GF-D8 (cell line): ENCODE measurements around the gene AGBL2.
A peak's percentile ranks its signal among the peaks of the same experiment; 100 is the strongest.
"Not testable (repeated sequence)": the region's sequence is repeated elsewhere in the genome, so short reads cannot be mapped to it uniquely, and the experiment has no call there.

ENCODE experiments used
- DNase-seq: peaks from one replicate; lab custom pipeline; 2025; lab: John Stamatoyannopoulos, UW

Gene AGBL2

DNA sequence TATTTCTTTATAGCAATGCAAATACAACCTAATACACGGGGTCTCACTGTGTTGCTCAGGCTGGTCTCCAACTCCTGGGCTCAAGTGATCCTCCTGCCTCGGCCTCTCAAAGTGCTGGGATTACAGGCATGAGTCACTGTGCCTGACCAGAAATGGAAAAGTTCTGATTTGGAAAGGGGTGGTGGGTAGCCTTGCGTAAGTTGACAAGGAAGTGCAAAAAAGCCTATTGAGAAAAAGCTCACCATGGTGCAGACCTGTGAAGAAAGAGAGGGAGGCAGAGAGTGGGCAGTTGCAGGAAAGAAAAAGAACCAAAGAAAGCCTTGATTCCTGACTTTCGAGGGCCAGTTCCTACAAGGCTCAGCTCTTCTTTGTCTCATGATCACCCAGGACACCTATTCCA, 27.1 kb downstream of the AGBL2 start:
- DNase-seq: peak; percentile 0

DNA sequence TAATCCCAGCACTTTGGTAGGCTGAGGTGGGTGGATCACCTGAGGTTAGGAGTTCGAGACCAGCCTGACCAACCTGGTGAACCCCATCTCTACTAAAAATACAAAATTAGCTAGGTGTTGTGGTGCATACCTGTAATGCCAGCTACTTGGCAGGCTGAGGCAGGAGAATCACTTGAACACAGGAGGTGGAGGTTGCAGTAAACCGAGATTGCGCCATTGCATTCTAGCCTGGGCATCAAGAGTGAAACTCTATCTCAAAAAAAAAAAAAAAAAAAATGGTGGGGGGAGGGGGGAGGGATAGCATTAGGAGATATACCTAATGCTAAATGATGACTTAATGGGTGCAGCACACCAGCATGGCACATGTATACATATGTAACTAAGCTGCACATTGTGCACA, 28.5 kb downstream of the AGBL2 start:
- DNase-seq: not testable (repeated sequence)

DNA sequence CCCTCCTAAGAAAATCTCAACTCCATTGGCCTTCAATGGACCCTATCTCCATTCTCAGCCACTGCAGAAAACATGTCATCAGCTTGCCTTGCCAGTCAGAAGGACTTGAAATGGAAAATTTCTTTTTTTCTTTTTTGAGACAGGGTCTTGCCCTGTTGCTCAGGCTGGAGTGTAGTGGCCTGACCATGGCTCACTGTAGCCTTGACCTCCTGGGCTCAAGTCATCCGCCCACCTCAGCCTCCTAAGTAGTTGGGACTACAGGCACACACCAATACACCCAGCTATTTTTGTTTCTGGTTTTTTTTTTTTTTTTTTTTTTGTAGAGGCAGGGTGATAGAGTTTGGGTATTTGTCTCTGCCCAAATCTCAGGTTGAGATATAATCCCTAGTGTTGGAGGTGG, 29.0 kb downstream of the AGBL2 start:
- DNase-seq: no peak

DNA sequence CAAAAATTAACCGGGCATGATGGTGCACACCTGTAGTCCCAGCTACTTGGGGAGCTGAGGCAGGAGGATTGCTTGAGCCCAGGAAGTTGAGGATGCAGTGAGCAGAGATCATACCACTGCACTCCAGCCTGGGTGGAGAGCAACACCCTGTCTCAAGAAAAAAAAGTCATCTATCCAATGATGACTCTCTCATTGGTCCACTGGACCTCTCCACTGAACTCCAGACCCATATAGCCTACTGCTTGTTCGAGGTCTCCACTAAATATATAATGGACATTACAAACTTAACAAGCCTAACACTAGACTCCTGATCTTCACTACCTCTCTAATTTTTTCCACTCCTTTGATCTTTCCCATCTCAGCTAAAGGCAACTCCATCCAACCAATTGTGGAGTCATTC, 39.3 kb downstream of the AGBL2 start:
- no peak for DNase-seq

DNA sequence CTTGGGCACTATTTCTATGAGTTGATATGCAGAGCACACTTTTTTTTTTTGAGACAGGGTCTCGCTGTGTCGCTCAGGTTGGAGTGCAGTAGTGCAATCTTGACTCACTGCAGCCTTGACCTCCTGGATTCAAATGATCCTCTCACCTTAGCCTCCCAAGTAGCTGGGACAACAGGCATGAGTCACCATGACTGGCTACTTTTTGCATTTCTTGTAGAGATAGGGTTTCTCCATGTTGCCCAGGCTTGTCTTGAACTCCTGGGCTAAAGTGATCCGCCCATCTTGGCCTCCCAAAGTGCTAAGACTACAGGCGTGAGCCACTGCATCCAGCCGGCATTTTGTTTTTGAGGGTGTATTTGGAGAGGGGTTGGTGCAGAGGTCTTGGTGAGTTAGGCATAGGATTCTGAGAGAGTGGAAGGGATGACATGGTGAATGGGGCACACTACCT, 42.9 kb downstream of the AGBL2 start:
- no peak for DNase-seq

DNA sequence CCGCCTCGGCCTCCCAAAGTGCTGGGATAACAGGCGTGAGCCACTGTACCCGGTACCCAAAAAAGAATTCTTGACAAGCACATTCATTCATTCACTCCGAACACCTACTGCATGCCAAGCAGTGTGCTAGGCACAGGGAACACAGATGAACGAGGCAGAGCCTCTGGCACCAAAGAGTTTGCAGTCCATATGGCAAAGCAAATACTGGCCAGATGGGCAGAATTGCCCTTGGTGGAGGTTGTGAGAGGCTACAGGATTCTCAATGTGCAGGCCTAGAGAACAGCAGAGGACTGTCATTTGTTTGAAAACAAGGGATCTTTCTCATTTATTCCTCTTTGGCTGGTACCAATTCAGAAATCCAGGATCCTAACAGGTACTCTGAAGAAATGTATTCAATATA, 45.3 kb downstream of the AGBL2 start:
- DNase-seq: no peak

DNA sequence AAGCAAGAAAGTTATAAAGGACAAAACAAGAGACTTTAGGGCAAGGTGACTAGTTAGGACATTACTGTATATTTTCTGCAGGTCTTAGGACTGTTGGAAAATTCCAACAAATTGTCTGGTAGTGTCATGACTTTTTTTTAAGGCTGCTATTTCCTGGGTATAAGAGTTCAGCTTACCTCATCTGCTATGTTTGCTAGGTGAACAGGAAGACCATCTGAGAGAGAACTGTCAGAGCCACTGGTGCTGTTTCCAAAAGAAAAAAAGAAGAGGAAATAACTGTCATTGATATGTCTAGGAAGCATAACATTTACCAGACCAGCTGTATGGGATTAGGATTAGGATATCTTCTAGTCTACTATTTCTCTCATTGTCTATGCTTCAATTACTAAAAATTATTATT, 46.5 kb downstream of the AGBL2 start:
- DNase-seq: no peak

DNA sequence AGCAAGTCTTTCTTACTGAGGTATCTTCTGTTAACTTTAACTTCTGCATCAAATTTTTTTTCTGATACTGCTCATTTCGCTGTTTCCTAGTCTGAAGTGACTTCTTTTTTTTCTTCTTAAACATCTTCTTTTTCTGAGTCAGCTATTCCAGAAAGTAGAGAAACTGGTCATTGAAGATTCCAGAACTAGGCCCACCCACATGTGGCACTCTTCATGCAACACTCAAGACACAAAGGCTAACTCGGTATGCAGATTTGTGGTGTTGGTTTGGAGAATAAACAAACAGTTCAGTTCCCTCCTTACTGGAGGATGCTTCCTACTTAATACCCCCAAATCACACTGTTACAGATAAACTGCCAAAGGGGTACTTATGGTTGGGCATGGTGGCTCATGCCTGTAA, 47.6 kb downstream of the AGBL2 start:
- DNase-seq: no peak

DNA sequence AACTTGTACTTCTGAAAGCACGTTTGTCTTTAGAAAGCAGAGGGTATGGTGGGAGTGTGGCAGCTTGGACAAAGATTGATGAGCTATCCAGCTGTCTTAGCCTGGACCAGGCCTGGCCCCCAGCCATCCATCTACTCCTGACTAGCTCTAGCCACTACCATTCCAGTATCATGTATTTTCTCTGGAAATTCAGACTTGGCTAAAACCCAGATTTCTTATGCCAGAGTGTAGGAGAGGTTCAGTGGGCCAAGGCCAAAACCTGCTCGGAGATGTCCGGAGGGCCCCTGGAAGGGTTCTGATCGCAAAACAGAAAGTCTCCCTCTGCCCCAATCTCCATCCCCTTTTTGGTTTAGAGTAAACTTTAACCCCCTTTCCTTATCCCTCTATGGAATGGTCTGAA, 48.0 kb downstream of the AGBL2 start:
- no peak for DNase-seq

DNA sequence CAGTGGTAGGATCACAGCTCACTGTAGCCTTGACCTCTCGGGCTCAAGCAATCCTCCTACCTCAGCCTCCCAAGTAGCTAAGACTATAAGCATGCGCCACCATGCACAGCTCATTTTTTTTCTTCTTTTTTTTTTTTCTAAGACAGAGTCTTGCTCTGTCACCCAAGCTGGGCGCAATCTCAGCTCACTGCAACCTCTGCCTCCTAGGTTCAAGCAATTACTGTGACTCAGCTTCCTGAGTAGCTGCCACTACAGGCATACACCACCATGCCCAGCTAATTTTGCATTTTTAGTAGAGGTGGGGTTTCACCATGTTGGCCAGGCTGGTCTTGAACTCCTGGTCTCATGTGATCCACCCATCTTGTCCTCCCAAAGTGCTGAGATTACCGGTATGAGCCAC, 50.2 kb downstream of the AGBL2 start:
- not testable (repeated sequence) for DNase-seq

DNA sequence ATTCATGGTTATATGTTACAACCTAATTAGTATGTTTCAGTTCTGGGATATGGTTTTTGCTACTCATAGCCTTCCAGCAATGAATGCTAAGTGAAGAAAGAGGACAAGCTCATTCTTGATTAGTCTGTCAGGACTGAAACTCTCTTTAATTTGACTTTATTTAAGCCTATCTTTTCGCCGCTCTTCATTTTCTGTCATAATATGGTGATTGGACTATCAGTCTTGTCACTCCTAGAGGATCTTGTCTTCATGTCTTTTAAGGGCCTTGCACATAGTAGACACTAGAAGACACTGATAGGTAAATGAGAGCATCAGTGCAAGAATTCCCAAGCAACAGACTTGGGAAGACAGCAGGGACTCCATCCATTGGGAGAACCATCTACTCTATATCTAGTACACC, 53.9 kb downstream of the AGBL2 start:
- DNase-seq: no peak

DNA sequence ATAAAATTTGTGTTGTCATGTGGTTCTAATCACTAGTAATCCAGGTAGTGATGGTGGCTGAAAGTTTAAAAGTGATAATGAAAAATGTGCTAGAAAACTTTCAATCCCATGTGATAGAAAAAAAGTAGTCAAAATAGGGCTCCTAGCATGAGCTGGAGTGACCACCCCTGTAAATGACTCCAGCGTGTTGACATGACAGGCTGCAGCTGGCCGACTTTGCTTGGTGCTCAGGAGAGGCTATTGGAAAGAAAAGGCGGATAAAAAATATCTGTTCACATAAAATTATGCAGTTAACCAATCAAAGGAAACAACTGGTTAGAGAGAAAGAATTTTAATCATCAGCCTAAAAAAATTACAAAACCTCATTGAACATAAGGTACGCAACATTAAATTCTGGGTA, 55.9 kb downstream of the AGBL2 start:
- DNase-seq: no peak

DNA sequence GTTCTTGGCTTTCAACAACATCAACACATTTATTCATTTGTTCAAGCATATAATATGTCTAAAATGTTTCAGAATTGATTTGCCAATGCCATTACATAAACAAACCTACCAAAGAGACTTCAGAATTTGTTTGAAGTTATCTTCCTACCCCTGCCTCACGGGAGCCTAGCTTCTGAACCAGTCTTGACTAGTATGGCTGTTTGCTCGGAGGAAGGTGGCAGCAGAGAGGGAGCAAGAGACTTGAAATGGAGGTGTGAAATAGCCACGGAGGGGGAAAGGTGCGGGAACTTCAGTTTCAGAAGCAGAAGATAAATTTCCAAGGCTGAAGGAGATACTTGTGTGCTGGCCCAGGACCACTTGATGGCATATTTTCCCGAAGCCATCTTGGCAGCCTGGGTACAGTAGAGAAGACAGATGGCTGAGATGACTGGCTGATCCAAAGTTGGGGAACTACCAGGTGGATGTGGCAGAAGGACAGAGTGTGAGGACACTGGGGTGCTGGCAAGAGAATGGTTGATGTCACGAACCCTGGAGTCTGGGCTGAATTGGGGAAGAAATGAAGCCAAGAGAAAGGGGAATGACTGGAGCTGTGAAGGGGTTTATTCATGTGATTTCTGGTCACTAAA, 58.8 kb downstream of the AGBL2 start:
- DNase-seq: no peak

DNA sequence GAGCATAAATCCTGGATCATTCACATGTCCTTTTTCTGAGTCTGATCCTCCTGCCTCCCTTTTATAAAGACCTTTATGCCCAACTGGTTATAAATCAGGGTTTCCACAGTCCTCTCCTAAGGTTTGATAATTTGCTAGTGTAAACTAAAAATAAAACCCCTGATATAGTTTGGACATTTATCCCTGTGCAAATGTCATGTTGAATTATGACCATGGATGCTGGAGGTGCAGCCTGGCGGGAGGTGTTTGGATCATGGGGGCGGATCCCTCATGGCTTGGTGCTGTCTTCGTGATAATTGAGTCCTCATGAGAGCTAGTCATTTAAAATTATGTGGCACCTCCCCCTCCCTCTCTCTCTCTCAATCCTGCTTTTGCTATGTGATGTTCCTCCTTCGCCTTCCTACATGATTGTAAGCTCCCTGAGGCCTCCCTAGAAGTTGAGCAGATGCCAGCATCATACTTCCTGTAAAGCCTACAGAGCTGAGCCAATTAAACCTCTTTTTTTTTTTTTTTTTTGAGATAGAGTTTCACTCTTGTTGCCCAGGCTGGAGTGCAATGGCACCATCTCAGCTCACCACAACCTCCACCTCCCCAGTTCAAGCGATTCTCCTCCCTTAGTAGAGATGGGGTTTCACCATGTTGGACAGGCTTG, 63.2 kb downstream of the AGBL2 start:
- DNase-seq: no peak

DNA sequence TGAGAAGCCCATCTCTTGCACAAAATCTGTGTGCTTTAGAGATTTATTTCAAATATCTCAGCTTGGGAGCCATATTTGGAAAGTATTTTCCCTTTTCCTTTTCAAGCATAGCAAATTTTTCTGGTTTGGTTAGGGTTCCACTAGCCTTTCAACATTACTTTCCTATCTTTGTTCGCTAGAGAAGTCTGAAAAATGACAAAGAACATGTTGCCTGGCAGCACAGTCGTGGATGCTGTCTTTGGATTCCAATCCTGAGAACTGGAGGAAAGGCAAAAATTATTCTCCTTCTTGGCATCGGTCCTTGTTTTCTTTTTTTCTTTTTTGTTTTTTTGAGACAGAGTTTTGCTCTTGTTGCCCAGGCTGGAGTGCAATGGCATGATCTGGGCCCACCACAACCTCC, 65.9 kb downstream of the AGBL2 start:
- no peak for DNase-seq

DNA sequence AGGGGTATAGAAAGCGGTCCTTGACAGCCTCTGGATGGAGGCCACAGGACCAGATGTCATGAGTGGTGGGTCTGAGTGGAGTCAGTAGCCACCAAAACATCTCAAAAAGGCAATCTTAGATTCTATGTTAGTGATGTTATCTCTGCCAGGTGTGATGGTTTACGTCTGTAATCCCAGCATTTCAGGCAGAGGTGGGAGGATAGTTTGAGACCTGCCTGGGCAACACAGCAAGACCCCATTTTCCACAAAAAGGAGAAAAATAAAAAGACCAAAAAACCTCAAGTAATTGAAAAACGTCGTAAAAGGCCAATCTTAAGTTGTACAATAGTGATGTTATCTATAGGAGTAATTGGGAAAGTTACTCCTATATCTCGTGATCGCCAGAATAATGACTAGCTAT, 69.2 kb downstream of the AGBL2 start:
- no peak for DNase-seq

DNA sequence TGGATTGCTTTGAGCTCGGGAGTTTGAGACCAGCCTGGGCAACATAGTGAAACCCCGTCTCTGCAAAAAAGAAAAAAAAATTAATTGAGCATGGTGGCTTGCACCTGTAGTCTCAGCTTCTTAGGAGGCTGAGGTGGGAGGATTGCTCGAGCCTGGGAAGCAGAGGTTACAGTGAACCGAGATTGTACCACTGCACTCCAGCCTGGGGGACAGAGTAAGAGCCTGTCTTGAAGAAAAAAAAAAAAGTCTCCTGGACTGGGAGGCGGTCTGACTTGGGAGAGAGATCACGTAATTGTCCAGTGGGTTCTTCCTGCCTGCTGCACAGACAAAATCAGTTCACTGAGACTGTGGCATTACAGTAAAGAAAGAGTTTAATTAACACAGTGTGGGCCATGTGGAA, 69.7 kb downstream of the AGBL2 start:
- DNase-seq: no peak

DNA sequence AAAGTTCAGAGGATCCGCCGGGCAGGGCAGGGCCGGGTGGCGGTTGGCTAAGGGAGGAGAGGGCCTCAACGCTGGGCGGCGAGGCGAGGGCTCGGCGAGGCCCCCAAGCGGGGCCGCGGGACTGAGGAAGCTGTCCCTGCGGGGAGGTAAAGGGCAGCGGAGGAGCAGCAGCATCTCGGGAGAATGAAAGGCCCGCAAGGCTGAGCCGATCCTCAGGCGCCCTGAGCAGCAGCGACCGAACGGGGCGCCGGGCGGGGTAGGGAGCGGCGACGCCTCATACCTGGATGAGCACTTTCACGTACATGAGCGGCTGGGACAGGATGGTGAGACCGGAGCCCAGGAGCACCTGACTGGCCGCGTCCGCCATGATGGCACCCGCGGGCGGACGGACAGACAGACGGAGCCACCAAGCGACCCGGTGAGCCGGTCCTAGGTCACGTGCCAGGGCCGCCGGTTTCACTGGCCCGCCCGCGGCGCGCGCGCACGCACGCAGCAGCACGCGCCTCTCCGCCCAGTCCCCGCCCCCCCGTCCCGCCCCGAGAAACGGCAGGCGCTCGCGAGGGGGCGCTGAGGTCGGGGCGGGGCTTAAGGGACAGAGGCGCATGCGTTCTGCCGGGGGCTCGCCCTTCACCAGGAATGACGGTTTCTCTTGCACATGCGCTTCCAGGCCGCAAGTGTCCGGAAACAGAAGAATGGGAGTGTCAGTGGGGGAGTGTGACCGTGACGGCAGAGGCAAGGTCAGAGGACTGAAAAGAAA, 72.9 kb downstream of the AGBL2 start, which contains the start of gene MTCH2:
Gene MTCH2 (minus strand): TSS at position 461 of the 757 bp plus-strand sequence. CDS start 94 bp downstream, at position 367.
- peak; percentile 83 for DNase-seq

DNA sequence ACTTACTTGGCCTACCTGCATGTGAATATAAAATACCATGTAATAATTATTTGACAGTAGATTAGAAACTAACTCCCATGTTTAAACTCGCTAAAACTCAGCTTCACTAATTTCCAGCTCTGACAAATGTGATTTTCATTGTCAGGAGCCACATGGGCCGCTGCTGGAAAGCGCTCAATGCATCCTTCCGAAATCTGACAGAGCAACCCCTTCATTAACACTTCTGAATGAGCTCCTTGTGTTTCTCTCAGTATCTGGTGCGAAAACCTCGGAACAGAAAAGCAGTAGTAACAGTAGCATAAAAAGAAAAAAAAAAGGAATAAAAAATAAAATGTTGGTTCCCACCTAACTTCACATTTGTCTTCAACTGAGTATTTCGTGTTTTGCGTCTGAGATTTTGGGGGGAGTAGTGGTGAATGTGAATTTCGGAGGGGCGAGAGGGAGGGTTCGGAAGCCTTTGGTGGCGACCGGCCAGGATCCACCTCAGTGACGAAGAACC, 73.5 kb downstream of the AGBL2 start:
- DNase-seq: no peak

DNA sequence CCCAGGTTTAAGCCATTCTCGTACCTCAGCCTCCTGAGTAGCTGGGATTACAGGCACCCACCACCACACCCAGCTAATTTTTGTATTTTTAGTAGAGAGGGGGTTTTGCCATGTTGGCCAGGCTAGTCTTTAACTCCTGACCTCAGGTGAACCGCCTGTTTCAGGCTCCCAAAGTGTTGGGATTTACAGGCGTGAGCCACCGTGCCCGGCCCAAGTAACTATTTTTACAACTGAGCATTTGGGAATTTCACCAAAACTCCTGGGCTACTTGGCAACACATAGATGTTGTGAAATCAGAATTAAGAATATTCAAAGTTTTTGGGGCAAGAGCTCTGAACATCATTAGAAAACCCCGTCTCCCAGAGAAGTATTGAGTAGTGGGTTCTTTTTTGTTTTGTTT, 74.7 kb downstream of the AGBL2 start:
- not testable (repeated sequence) for DNase-seq

DNA sequence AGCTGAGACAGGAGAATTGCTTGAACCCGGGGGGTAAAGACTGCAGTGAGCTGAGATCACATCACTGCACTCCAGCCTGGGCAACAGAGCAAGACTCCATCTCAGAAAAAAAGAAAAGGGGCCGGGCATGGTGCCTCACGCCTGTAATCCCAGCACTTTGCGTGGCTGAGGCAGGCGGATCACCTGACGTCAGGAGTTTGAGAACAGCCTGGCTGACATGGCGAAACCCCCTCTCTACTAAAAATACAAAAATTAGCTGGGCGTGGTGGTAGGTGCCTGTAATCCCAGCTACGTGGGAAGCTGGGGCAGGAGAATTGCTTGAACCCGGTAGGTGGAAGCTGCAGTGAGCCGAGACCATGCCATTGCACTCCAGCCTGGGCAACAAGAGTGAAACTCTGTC, 78.8 kb downstream of the AGBL2 start:
- not testable (repeated sequence) for DNase-seq

DNA sequence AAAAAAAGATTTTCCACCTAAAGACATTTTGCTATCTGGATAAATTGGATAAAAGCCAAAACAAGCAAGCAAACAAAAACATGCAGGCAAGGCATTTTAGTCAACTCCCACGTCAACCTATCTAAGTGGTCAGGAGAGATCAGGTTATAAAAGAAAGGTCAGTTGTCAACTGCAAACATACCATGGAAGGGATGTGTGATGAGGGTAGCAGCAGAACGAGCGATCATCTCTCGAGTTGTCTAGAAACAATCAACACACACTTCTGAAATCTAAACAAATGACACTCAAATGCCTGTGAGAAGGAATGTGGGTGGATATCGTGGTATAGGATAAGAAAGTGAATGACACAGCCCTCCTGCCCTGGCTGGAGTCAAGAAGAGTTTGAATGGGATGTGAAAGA, 83.7 kb downstream of the AGBL2 start:
- no peak for DNase-seq

DNA sequence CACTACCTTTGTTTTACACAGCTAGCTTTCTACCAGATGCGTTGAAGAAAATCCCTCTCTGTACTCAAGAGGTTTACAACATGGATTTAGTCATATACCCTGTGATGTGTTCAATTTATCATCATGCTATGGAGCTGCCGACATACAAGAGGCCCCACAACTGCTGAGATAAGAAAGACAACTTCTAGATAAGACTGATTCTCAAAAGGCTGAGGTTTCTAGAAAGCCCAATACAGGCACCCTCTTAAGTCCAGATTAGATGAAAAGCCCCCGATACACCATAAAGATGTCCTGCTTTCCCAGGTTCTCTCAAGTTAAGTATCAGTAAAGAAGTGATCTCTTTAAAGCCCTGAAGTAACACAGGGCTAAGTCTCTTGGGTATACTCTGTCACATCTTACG, 87.1 kb downstream of the AGBL2 start:
- DNase-seq: no peak
